NCI-H460 (cell line): ENCODE measurements around the gene PRKCZ. TPM values are rescaled to one million over a fixed set of nuclear protein-coding genes. Genes with fewer than 3 reads are reported as not detected.
A peak's percentile ranks its signal among the peaks of the same experiment; 100 is the strongest.

ENCODE experiments used
- DNase-seq: peaks from one replicate; pipeline ENCODE4 v3.0.0-alpha.2; 2016; ENCODE audit warnings: low read depth; ENCODE audit errors: extremely low read depth
- polyA plus RNA-seq: library from polyadenylated mRNA; depleted of rRNA; stranded (reverse); fragments of >200 nt; gene quantifications from 2 replicates; pipeline ENCODE4 v1.2.3, GENCODE V29; 2014; cell fraction: nucleus; rRNA removed
- total RNA-seq: library from RNA; depleted of rRNA; stranded (reverse); fragments of >200 nt; shearing (Covaris generic); gene quantifications from 2 replicates; pipeline ENCODE4 v1.2.3, GENCODE V29; 2014; rRNA removed

PRKCZ gene
- 4.2 and 5.4 TPM in 2 replicates for total RNA-seq
- 5.9 and 9.0 TPM in 2 replicates for polyA plus RNA-seq

DNA sequence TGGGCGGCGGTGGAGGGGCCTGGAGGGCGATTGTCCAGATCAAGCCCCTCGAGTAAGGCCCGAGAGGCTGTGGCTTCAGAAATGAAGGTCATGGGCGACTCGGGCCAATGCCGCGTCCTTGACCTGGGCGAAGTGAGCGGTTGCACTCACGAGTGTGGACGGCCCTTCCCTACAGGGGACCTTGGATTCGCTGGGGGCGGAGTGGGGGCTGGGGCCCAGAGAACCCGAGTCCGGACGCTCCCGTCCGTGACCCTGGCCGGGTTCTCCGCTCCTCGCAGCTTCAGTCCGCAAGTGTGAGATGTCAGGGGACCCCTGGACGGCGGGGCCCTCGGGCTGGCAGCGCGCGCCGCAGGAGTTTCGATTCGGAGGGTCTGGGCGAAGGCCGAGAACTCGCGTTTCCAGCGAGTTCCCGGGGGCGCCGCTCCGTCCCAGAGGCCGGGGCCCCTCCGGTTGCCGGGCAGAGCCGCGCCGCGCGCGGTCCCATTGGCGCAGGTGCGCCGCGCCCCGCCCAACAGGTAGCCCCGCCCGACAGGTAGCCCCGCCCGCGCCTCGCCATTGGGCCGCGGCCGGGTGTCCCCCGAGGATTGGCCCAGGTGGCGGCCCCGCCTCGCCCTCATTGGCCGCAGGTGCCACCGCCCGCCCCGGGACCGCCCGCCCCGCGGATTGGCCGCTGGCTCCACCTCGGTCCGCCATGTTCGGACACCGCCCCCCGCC, at the start of gene PRKCZ:
PRKCZ (plus strand) TSS at position 694 of the 714 bp plus-strand sequence. CDS start 220 bp downstream, outside the sequence.
- peak; percentile 65 for DNase-seq

GRCh38 chr1:2000432-2000831, 49.8 kb upstream of the PRKCZ start:
- DNase-seq: no peak

GRCh38 chr1:2000850-2001249, 49.4 kb upstream of the PRKCZ start:
- no peak for DNase-seq

DNA sequence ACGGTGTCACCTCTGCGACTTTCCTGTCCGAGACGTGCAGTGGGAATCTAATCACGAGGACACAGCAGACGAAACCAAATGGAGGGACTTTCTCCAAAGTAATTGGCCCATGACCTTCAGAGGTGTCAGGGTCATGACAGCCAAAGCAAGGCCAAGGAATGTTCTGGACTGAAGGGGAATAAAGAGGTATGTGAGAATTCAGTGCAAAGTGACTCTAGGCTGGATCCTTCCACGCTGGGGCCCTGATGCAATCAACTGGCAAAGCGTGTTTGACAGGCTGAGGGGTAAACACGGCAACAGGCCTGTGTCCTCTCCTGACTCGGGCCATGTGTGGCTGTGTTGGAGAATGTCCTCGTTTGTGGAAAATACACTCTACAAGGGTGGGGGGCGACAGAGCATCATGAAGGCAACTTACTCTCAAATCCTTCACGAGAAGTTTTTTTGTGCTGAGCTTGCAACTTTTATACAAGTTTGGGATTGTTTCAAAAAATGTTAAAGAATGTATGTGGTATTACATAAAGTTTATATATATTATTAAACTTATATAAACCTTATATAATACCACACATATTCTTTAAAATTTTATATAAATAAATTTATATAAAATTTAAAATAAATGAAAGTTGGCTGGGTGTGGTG, 48.3 kb upstream of the PRKCZ start:
- no peak for DNase-seq

DNA sequence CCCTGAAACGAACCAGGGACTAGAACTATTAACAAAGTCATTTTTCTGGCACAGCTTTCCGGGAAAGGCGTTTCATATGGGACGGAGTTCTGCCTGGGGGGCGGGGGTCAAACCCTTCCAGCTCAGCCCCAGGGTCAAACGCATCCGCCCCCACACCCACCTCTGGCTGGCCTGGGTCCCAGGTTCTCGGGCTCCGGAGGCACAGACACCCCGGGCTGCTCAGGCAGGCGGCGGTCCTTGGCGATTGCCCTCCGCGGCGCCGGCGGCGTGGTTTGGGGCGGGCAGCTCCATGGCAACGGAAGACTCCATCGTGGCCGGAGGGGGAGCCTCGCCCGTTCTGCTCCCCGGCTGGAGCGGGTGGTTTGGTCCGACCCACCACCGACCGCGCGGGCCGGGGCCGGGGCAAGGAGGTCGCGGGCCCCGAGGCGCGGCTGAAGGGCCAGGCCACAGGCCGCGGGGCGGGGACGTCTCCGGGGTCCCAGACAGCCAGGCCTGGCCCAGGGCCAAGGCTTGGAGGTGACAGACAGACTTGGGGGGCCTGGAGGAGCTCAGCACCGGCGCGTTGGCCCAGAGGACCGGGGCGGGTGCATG, 46.6 kb upstream of the PRKCZ start, which contains the start of gene CFAP74:
CFAP74 (minus strand) TSS at position 246 of the 591 bp plus-strand sequence. CDS start 12,830 bp downstream, outside the sequence.
- peak; percentile 29 for DNase-seq

DNA sequence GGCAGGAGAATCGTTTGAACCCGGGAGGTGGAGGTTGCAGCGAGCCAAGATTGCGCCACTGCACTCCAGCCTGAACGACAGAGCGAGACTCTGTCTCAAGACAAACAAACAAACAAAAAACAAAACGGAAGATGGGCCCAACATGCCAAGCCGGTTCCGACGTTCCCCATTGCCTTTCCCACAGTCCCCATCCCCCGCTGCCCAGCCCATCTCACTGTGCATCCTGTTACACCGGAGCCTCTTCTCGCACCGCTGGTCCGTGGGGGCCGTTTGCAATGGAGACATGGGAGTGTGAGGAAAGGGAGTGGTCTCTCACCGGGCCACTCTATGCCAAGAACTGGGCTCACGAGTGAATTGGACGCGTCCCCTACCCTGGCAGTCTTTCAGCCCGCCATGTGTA, 45.4 kb upstream of the PRKCZ start:
- no peak for DNase-seq

- no peak for DNase-seq
These were observed 40.8 kb upstream of the PRKCZ start for GRCh38 chr1:2009101-2010053.

DNA sequence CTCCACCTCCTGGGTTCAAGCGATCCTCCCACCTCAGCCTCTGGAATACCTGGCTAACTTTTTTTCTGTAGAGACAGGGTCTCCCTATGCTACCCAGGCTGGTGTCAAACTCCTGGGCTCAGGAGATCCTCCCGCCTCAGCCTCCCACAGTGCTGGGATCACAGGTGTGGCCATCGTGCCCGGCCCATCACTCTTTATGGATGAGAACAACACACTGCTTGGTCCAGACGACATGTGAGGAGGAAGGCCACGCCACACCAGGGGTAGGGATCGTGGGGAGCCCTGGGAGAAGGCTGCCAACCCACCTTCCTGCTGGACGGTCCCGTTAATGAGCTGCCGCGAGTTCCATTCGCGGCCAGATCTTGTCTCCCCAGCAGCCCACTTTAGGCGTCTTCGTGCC, 36.0 kb upstream of the PRKCZ start:
- no peak for DNase-seq

- DNase-seq: no peak
These were observed 35.2 kb upstream of the PRKCZ start for GRCh38 chr1:2014741-2015735.

DNA sequence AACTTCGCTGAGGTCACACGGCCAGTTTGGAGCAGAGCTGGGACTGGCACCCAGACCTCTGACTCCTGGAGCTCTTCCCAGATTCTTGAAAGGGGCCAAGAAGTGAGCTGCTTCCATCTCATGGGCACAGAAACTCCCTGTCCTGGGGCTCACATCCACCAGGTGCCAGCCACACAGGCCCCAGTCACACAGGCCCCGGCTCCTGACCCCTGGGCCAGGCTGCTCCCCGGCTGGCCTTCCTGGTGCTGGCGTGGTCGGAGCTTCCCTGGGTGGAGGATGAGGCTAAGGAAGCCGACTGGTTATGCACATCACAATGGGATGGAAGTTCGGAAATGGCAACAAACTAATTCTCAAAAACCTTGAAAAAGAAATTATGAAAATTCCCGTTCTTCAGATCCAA, 34.1 kb upstream of the PRKCZ start:
- DNase-seq: no peak

DNA sequence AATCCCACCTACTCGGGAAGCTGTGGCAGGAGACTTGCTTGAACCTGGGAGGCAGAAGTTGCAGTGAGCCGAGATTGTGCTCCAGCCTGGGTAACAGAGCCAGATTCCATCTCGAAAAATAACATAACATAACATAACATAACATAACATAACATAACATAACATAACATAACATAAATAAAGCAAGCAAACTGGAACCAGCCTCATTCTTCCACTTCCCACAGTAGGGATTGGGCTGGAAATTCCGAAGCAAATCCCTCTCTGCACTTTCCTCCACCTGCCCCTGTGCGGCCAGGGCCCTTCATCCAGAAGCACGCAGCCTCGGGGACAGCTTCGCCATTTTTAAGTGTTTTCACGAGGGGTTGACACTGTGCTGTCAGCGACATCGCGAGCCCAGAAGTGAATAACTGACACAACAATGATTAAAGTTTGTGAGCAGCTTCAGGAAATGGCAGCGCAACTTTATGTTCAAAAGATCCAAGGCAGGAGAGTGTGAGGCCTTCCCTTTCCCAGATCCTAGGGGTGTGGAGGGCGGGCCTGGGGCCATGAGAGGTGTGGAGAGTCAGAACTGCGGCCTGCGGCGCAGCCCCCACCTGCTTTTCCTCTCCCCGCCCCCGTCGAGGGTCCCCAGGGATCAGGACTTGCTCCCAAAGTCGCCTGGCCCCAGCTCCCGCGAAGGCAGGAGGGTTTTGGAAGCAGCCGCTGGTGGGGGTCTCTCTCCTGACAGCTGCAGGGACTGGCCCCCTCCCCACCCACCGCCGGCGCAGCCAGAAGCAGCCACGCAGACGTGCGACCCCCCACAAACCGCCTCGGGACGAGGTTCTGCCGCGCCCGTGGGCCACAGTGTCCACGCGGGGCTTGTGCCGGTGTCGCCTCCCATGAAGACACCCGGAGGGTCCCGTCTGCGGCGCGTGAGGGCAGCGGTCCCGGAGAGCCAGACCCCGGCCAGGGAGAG, 31.7 kb upstream of the PRKCZ start:
- no peak for DNase-seq

GRCh38 chr1:2019172-2019543, 31.1 kb upstream of the PRKCZ start, which contains the start of gene GABRD:
Gene GABRD (plus strand): TSS chr1:2019345. CDS start chr1:2019424, 79 bp downstream.
- DNase-seq: no peak

GRCh38 chr1:2019571-2020309, 30.5 kb upstream of the PRKCZ start:
- no peak for DNase-seq

DNA sequence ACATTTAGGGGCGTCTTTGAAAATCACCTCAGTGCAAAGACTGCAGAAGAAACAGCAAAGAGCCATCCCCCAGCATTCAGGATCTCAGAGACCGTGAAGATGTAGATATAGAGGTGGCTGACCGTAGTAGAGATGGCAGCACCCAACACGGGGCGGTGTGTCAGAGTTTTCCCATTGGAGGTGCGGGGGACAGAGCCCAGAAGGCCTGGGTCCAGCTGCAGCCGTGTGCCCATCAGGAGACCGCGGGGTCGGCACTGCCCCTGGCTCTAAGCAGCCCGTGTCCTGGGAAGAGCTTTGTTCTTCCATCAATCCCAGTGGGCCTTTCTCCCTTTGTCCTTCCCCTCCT, 29.9 kb upstream of the PRKCZ start:
- DNase-seq: no peak

- no peak for DNase-seq
These were observed 28.7 kb upstream of the PRKCZ start for GRCh38 chr1:2021550-2021949.

- no peak for DNase-seq
These were observed 28.0 kb upstream of the PRKCZ start for GRCh38 chr1:2022063-2022770.

DNA sequence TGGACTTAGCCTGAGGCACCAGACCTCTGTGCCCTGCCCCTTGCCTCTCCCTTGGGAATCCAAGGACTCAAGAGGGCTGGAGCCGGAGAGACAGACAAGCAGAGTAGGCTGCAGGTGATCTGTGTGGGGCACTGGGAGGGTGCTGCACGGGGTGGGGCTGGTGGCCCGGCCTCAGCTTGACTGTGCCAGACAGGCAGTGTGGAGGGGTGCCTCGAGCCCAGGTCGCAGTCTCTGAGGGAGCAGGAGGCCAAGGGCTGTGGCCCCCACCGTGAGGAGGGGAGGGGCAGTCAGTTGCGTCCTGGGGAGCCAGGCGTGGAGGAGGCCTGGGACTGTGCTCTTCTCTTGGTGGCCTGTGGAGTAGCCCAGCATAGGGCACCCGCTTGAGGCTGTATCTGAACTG, 27.0 kb upstream of the PRKCZ start:
- no peak for DNase-seq
